ENCODE data around the gene MOB1B.

DNA sequence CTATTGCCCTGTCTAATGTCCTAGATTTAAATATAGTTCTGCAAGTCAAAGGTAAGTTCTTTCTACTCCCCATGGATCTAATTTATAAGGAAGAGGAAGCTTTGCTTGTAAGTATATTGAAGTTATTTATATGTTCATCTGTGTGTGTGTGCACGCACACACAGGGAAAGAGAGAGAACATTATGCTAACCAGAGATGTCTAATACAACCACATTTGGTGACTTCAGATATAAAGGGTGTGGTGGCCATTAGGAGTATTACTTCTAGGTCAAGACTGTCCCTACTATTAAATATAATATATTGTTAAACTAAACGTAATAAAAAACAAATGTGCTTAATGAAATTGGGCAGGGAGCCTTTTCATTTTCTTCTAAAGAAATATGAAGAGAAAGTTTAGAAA, 95.4 kb downstream of the MOB1B start:
- TF ChIP-seq, protein P1, sequence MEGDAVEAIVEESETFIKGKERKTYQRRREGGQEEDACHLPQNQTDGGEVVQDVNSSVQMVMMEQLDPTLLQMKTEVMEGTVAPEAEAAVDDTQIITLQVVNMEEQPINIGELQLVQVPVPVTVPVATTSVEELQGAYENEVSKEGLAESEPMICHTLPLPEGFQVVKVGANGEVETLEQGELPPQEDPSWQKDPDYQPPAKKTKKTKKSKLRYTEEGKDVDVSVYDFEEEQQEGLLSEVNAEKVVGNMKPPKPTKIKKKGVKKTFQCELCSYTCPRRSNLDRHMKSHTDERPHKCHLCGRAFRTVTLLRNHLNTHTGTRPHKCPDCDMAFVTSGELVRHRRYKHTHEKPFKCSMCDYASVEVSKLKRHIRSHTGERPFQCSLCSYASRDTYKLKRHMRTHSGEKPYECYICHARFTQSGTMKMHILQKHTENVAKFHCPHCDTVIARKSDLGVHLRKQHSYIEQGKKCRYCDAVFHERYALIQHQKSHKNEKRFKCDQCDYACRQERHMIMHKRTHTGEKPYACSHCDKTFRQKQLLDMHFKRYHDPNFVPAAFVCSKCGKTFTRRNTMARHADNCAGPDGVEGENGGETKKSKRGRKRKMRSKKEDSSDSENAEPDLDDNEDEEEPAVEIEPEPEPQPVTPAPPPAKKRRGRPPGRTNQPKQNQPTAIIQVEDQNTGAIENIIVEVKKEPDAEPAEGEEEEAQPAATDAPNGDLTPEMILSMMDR (conservative IDR thresholded peaks at IDR 0.05; ENCODE audit: low read depth, low read length) = no peak
- no peak for TF ChIP-seq EZH2 (IDR thresholded peaks at IDR 0.05; ENCODE audit: borderline replicate concordance, low read depth, low read length, poor library complexity, severe bottlenecking)
